ENCODE data around the gene AK1.

DNA sequence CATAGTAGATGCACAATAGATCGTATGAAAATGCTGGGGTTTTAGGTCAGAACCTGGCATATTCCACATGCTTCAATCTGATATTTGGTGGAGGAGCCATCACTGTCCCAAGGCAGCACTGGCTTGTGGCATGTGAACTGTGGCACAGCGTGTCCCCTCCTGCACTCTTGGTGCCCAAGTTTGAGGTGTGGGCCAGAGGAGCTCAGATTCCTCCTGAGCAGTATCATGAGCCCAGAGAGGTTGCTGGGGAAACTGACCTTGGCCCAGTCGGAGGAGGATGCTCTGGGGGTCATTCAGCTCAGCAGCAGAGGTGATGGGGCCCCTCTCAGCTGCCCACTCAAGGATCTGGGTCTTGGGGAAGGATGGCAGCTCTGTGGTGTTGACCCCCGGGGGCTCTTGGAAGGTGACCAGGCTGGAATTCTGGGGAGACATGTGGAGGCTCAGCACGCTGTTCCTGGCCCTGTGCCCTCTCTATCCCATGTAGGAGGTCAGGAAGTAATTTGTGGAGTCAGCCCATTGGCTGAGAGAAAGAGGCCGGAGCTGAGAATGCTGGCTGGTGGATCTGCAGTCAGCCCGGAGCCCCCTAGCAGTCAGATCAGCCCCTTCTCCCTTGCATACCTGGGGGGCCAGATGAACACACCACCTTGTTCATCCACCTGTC is 51.1 kb downstream of the AK1 start:
- TF ChIP-seq, protein P1, sequence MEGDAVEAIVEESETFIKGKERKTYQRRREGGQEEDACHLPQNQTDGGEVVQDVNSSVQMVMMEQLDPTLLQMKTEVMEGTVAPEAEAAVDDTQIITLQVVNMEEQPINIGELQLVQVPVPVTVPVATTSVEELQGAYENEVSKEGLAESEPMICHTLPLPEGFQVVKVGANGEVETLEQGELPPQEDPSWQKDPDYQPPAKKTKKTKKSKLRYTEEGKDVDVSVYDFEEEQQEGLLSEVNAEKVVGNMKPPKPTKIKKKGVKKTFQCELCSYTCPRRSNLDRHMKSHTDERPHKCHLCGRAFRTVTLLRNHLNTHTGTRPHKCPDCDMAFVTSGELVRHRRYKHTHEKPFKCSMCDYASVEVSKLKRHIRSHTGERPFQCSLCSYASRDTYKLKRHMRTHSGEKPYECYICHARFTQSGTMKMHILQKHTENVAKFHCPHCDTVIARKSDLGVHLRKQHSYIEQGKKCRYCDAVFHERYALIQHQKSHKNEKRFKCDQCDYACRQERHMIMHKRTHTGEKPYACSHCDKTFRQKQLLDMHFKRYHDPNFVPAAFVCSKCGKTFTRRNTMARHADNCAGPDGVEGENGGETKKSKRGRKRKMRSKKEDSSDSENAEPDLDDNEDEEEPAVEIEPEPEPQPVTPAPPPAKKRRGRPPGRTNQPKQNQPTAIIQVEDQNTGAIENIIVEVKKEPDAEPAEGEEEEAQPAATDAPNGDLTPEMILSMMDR (IDR thresholded peaks at IDR 0.05 in 2 of 3, conservative IDR thresholded peaks at IDR 0.05 in 1 of 3; ENCODE audit: borderline replicate concordance in 1 of 3, insufficient read depth in 1 of 3, low read depth in 2 of 3, low read length in 2 of 3), result no peak
- TF ChIP-seq POLR2AphosphoS5 (IDR thresholded peaks at IDR 0.05; ENCODE audit: low read depth, low read length) (no peak), EZH2 (IDR thresholded peaks at IDR 0.05) (no peak), CBX3 (IDR thresholded peaks at IDR 0.05; ENCODE audit: low read depth) (no peak), EZH2phosphoT487 (IDR thresholded peaks at IDR 0.05; ENCODE audit: borderline replicate concordance) (no peak), POLR2A (IDR thresholded peaks at IDR 0.05; ENCODE audit: borderline replicate concordance, extremely low read depth, insufficient read depth, insufficient read length) (no peak), ZFX (IDR thresholded peaks at IDR 0.05) (no peak), SIN3A (IDR thresholded peaks at IDR 0.05; ENCODE audit: low read depth) (no peak), SP1 (IDR thresholded peaks at IDR 0.05; ENCODE audit: low read depth) (no peak)
- TF ChIP-seq, protein P2, sequence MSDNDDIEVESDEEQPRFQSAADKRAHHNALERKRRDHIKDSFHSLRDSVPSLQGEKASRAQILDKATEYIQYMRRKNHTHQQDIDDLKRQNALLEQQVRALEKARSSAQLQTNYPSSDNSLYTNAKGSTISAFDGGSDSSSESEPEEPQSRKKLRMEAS (IDR thresholded peaks at IDR 0.05), result no peak
- TF ChIP-seq, protein P3, sequence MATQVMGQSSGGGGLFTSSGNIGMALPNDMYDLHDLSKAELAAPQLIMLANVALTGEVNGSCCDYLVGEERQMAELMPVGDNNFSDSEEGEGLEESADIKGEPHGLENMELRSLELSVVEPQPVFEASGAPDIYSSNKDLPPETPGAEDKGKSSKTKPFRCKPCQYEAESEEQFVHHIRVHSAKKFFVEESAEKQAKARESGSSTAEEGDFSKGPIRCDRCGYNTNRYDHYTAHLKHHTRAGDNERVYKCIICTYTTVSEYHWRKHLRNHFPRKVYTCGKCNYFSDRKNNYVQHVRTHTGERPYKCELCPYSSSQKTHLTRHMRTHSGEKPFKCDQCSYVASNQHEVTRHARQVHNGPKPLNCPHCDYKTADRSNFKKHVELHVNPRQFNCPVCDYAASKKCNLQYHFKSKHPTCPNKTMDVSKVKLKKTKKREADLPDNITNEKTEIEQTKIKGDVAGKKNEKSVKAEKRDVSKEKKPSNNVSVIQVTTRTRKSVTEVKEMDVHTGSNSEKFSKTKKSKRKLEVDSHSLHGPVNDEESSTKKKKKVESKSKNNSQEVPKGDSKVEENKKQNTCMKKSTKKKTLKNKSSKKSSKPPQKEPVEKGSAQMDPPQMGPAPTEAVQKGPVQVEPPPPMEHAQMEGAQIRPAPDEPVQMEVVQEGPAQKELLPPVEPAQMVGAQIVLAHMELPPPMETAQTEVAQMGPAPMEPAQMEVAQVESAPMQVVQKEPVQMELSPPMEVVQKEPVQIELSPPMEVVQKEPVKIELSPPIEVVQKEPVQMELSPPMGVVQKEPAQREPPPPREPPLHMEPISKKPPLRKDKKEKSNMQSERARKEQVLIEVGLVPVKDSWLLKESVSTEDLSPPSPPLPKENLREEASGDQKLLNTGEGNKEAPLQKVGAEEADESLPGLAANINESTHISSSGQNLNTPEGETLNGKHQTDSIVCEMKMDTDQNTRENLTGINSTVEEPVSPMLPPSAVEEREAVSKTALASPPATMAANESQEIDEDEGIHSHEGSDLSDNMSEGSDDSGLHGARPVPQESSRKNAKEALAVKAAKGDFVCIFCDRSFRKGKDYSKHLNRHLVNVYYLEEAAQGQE (IDR thresholded peaks at IDR 0.05; ENCODE audit: low read depth), result no peak
